Hematopoietic multipotent progenitor cell treated with erythropoietin and hydrocortisone succinate and interleukin-3 and kit ligand, for 6 days (in vitro differentiated cells): Measurements from ENCODE around the gene CREBZF.

Experiments used
- DNase-seq: peaks from one replicate; pipeline ENCODE4 v3.0.0-alpha.2; 2015

Gene CREBZF, protein sequence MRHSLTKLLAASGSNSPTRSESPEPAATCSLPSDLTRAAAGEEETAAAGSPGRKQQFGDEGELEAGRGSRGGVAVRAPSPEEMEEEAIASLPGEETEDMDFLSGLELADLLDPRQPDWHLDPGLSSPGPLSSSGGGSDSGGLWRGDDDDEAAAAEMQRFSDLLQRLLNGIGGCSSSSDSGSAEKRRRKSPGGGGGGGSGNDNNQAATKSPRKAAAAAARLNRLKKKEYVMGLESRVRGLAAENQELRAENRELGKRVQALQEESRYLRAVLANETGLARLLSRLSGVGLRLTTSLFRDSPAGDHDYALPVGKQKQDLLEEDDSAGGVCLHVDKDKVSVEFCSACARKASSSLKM

DNA sequence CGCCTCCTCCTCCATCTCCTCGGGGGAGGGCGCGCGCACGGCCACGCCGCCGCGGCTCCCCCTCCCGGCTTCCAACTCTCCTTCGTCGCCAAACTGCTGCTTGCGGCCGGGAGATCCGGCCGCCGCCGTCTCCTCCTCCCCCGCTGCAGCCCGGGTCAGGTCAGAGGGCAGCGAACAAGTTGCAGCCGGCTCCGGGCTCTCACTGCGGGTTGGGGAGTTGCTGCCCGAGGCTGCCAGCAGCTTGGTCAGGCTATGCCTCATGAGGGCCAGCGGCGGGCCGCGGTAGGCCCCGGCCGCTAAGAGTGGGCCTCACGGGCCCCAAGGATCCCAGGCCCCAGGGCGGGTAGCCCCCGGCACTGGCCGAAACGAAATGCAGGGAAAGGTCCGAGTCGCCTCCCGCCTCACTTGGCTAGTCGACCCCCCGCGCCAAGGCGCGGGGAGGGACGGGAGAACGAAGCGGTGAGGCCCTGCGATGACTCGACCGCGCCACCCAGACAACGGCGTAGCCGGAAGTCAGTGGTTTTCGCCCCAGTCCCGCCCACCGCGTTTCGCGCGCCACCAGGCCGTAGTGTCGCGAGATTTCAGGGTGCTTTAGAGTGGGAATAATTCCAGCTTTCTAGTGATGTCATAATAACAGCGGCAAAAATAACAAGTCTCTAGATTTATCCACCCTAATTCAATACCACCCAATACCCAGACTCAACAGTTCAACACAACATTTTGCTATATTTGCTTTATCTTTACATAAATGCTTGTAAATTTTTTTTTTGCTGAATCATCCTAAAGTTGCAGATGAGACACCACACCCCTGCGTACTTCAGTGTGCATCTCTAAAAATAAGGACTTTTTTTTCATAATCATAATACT is at the start of gene CREBZF:
Gene CREBZF (minus strand): TSS at position 515 of the 867 bp plus-strand sequence. CDS start 254 bp downstream, at position 261.
- DNase-seq, result peak; percentile 98

DNA sequence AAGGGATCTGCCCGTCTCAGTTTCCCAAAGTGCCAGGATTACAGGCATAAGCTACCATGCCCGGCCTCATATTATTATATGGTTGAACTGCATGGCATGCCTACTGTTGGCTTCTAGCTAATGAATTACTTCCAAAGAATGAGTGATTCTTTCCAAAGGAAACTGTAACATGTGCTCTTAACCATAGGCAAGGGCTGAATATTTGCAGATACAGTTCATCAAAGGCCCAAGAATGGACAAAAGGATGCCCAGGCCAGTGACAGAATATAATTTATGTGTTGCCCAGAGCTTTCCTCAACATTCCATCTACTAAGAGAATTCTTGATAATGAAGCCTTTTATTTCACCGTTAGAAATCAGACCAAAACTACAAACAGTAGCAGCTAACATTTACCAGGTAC is 48.0 kb upstream of the CREBZF start:
- DNase-seq, result no peak

DNA sequence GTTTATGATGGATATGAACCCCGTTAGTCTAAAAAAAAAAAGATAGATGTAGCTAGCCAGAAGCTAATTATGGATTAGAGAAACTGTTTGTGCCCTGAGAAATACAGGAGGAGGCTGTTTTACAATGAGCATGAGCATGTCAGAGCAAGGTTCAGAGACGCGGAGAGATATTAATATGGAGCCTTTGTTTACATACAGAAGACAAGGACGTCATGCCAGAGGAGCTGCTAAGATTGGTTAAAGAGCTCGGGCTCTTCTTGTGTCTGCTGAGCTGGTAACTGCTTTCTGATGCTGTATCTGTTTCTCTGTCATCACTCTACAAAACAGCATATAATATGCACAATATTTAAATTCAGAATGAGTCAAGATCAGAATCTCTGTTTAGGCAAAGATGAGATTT is 46.0 kb upstream of the CREBZF start:
- DNase-seq, result no peak

DNA sequence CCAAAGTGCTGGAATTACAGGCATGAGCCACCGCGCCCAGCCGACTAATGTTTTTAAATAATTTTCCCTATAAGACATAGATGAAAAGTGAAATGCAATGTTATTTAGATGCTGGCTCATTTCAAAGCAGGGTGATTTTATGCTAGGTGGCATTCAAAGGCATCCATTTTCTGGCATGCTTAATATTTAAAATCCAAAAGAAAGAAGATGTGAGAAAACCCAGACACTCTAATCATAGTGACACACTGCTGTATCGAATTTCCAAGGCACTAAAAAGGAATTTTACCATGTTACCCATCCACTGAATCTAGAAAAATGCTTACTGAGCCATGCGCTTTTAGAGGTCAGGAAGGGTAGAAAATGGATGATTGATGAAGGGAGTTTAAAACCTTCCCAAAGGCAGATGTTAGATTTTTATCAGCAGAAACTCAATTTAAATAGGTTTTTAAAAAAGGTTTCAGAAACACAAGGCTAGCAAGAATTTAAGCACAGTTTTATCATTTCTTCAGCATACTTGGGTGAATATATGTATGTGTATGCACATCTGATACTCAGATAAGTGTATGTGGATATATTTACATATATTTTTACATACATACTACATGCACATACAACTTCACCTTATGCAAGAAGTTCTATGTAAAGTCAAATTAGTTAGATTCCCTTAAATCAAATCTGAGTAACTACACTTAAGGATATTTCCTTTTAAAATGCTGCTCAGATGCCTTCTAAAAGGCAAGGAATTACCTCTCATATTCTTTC is 45.2 kb upstream of the CREBZF start:
- no peak for DNase-seq

DNA sequence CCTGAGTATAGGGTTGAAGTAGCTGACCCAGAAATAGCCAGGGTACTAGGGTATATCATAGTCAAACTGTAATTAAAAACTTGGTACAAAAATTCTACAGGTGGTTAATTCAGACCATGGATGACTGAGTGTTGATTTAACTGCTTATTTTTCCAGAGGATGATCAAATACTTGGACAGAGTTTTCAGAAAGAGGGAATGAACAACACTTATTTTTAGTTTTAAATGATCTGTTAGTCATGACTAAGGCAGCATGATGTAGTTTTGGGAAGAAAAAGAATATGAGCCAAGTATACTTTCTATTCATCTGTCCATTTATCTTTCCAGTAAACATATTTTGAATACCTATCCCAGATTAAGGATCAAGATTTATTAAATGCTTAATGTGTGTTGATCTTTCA is 40.9 kb upstream of the CREBZF start:
- no peak for DNase-seq

DNA sequence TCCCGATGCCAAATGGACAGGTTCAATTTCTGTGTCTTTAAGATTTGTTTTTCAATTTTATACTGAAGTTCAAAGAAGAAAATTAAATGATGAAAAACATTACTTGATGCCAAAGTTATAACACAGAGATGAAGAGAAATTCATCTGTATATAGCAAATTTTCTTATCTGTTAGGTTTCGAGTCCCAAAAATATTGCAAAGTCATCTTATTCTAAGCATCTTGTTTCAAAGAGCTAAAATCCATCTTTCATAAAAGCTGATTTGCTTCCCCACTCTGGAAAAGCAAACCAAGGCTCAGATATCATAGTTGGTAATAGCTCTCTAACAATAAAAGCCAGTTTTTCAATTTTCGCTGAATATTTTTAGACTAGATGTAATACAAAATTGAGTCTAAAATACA is 40.0 kb upstream of the CREBZF start:
- no peak for DNase-seq

DNA sequence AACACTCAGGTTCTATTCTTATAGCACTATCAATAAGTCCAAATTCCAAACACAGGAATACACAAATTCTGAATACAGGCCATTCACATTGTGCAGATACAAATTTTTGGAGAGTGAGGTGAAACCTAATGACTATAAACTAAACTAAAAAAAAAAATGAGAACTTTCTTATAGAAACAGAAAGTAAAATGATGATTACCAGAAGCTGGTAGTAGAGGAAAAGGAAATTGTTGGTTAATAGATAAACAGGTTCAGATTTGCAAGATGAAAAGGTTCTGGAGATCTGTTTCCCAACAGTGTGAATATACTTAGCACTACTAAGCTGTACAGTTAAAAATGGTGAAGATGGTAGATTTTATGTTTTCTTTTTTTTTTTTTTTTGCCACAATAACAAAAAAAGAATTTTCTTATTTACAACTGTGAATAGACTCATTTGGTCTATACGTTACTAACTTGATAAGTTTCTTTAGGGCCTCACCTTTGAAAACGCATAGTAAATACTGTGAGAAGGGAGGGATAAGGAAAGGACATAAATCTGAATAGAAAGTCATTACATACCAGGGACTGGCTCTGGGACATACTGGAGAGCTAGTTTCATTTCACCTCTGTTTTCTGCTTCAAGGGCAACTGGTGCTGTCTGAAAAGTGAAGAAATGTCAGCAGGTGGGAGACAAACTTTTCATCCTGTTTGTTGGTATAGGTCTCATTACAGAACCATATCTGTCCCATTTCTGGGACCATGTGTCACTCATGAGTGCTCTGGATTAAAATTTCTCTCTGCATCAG is 35.2 kb upstream of the CREBZF start:
- DNase-seq, result peak; percentile 12

DNA sequence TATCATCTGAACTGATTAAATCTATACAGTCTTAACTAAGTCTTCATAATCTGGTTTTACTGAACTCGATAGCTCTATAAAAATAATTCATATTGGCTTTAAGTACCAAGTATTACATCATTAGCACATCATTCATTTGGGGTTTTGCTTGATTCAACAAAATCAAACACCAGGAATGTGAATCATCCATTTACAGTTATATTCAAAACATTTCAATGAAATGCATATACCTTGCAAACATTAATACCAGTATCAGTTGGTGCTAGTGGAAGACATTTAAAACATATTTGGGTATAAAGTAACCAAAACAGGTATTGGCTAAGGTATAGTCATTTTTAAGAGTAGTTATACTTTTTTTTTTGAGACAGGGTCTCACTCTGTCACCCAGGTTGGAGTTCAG is 33.3 kb upstream of the CREBZF start:
- no peak for DNase-seq

DNA sequence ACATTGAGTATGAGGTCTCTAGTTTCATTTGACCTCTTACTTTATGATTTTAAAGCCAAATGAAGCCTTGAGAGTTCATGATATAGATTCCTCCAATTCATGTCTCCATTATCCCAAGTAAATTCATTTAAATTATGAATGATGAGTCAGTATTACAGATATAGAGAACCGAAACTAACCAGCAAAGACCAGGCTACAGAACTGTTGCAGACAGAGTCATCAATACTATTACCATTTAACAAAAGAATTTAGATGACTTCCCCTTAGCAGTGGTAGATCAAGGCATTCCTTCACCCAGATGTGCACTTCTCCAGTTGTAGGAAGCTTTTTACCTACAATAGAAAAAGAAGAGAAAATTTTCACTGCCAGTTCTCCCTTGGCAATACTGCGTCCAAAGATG is 32.8 kb upstream of the CREBZF start:
- DNase-seq, result no peak

DNA sequence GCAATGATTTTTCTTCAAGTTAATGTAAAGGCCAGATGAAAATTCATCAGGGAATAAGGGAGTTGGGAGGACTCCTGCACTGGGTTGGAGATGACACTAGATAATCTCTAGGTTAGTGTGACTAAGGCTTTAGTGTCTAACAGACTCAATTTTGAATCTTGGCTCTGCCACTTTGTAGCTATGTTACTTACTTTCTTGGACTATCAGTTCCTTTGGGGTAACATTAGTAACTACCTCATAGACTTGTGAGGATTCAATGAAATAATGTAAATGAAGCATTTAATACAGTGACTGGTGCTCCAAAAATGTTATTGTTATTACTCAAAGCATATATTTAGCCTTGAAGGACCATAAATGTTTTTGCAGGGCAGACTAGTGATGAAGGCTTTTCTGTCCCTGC is 30.6 kb upstream of the CREBZF start:
- no peak for DNase-seq

DNA sequence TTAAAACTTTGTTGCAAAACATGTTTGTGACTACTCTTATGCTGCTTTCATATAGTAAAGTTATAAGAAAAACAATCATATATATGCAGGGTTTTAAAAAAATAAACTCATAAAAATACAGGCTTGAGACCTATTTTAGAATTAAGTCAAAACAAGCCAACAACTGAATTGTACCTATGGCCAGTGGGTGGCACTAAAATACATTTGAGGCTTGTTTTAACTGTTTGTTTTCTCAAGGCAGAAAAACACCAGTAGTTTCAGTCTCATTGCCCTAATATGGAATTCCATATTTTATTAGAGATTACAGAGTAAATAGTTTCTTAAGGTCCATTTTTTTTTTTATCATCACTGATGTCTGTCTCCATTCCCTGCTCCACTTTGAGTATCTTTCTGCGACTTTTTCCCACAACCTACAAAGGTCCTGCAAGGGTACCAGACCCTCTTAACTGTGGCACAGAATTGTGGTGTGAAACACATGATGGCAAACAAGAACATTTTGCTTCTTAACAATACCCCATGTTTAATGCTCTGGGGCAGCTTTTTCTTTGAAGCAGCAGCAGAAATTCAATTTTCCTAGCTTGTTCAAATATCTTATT is 29.6 kb upstream of the CREBZF start:
- DNase-seq, result peak; percentile 75

DNA sequence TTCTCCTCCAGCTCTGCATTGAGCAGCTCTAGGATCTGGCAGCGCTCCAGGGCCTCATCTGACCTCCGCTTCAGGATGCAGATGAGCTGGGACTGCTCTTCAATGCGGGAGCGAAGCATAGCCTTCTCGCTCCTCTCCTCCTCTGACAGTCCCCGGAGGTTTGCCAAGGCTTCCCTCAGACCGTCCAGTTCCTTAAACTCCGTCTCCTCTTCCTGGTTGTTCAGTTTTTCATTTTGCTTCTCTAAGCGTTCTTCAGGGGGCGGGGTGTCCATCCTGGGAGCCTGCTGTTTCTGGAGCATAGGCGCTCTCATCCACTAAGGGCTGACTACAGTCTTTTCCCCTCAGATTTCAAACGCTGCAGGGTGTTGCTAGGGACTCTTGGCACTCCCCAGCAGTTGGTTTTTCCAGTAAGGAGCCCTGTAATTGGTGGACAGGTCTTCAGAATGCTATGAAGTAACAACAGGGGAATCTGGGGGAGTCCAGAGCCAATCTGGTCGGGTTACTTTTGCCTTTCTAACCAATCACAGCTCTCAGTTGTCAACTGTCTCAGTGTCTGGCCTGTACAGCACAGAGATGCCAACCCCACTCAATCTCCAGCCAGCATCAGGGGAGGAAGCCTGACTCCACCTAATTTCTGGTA is 21.0 kb upstream of the CREBZF start, which contains the start of gene CCDC89:
Gene CCDC89 (minus strand): TSS at position 376 of the 640 bp plus-strand sequence. CDS start 65 bp downstream, at position 311.
- DNase-seq, result no peak

DNA sequence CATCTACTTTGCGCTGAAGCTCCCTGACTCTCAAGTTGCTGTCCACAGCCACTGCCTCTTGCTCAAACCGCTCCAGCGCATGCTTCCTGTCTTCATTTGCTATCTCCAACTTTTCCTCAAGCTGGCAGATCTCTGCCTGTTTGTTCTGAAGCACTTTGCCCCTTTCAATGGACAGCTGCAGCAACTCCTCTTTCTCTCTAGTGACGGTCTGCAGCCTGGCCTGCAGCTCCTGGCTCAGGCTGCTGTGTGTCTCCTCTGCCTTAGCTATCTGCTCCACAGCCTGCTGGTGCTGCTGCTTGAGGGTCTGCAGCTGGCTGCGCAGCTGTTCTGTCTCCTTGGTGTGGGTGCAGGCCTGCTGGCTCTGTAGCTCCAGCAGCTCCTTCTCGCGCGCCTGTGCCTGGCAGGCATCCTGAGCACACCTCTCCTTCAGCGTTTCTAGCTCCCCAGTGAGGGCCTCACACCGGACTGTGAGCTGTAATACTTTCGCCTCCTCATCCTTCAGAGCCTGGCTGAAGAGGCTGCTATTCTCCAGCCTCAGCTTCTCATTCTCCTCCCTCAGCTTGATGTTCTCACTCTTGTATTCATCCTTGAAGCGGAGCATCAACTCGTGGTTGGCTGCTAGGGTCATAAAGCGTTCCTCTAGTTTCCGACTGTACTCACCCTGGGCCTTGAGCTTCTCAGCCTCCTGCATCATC is 20.3 kb upstream of the CREBZF start:
- no peak for DNase-seq

DNA sequence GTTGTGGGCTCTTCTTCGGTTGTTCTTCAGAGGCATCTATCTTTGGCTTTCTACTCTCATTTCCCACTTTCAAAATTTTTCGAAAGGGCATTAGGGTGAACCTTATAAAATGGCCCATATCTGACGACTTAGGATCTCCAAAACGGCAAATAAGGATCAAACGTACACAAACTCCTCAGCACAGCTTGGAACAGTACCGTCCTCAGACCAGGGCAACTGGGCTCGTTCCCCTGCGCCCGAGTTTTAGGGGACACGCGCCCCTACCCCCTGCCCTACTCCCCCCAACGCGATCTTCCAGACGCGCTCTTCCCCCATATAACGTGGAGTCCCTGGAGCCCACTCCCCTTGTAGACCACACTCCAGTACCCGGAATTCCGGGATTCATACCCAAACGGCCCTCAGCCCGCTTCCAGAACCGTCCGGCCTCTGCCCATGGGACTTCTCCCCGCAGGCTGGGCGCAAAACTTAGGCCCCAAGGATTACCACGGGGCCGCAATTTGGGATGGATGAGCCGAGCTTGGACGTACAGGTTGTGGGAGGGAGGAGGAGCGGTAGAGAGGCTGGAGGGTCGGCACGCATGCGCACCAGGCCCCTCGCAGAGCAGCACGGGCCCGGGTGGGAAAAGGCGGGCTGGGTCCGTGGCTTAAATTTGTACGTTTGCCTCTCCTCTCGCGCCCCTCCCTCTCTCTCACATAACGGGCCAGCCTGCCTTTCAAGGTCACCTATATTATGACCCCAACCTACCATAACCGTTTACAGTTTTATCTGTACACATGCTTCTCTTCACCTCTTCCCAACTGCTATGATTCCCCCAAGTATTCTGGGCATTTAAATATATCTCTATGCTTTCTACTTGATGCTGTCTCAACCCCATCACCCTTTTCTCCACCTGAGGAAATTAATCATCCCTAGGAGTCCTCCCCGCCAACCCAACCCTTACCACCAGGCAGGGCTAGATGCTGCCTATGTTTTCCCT is 17.7 kb upstream of the CREBZF start:
- DNase-seq, result peak; percentile 79

DNA sequence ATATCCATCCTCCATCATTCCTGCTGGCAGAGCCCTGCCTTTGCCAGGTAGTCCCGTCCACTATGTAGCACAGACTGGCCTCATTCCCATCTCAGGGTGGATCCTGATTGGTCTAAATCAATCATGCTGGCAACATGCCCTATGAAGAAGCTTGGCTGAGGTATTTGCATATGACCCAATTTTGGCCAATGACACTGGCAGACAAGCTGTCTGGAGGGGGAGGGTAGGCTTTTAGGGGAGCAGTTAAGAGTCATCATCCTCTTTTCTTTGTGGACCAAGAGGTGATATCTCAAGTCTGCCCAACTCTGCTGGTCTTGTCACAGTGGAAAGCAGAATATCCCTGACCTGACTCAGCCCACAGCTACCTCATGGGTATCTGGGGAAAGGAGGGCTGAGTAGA is 16.0 kb upstream of the CREBZF start:
- peak; percentile 35 for DNase-seq

DNA sequence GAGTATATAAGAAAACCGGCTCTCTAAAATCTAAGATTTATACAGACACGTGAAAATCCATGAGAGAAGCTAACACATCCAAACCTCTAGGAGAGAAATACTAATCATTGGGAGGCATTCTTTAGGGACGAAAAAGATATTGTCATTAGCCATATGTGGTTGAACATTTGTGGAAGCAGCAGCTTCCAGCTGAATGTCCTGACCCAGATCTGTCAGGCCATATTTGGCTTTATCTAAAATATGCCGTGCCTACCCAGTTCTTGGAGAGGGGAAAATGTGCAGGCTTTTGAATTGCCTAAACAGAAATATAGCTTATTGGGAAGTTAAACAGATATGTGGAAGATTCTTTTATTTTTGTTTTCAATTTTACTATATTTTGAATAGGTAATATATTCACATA is 14.6 kb upstream of the CREBZF start:
- DNase-seq, result no peak

DNA sequence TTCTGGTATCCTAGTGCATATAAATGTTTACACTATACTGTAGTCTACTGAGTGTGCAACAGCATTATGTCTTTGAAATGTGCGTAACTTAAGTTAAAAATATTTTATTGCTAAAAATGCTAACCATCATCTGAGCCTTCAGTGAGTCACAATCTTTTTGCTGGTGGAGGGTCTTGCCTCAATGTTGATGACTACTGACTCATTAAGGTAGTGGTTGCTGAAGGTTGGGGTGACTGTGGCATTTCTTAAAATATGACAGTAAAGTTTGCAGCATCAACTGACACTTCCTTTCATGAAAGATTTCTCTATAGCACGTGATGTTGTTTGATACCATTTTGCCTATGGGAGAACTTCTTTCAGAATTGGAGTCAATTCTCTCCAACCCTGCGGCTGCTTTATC is 8.5 kb upstream of the CREBZF start:
- DNase-seq, result no peak

DNA sequence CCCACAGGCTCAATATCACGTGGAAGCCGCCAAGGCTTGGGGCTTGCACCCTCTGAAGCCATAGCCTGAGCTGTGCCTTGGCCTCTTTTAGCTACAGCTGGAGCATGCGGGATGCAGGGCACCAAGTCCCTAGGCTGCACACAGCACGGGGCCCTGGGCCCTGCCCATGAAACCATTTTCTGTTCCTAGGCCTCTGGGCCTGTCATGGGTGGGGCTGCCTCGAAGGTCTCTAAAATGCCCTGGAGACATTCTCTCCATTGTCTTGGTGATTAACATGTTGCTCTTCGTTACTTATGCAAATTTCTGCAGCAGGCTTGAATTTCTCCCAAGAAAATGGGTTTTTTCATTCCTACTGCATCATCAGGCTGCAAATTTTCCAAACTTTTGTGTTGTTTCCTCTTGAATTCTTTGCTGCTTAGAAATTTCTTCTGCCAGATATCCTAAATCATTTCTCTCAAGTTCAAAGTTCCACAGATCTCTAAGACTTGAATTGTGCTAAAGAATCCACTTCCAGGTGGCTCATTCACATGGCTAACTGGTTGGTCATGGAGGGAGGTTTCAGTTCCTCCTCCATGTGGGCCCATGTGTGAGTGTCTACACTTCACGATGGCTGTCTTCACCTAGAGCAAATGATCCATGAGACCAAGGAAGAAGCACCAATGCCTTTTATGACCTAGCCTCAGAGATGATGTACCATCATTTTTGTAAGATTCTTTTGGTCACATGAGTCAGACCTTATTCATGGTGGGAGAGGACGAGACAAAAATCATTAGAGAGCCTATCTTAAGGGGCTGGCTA is 7.4 kb upstream of the CREBZF start:
- no peak for DNase-seq
